Thyroid gland (tissue), 4 donors: ENCODE data around the gene ANKRD11. TPM values are rescaled to one million over a fixed set of nuclear protein-coding genes. Genes with fewer than 3 reads are reported as not detected.
"Not testable (repeated sequence)": the region's sequence is repeated elsewhere in the genome, so short reads cannot be mapped to it uniquely, and the experiment has no call there.

ENCODE experiments used
- DNase-seq, 2 donors: peaks; one replicate each; pipeline ENCODE4 v3.0.0-alpha.2; 2019
- H3K27ac ChIP-seq, 3 donors: fragments of 200-600 bp; sonication (generic); 1 replicate in 2 of 3; 2 replicates in 1 of 3; pipeline ENCODE4 v1.5.1; 2016 to 2019; ENCODE audit warnings: mild to moderate bottlenecking in 1 of 3, moderate library complexity in 1 of 3
- H3K27me3 ChIP-seq: fragments of 200-600 bp; sonication (generic); one replicate; pipeline ENCODE4 v1.5.1; 2019
- H3K36me3 ChIP-seq, 2 donors: fragments of 200-600 bp; sonication (generic); one replicate each; pipeline ENCODE4 v1.5.1; 2016 to 2019
- H3K4me1 ChIP-seq, 2 donors: fragments of 200-600 bp; sonication (generic); one replicate each; pipeline ENCODE4 v1.5.1; 2017 to 2019
- H3K4me3 ChIP-seq, 3 donors: fragments of 200-600 bp; sonication (generic); replicated peaks in 1 of 3; 1 replicate in 2 of 3; 2 replicates in 1 of 3; pipeline ENCODE4 v1.5.1; 2016; ENCODE audit warnings: mild to moderate bottlenecking in 1 of 3
- H3K9me3 ChIP-seq: fragments of 200-600 bp; sonication (generic); one replicate; pipeline ENCODE4 v1.5.1; 2017
- POLR2A ChIP-seq, 2 donors: fragments of 450-650 bp; IDR thresholded peaks; one replicate each; pipeline ENCODE4 v1.6.1; 2017; ENCODE audit warnings: antibody characterized with exemption in 2 of 2, mild to moderate bottlenecking in 2 of 2, moderate library complexity in 1 of 2
- WGBS, 2 donors: methylation state at CpG; one replicate each; pipeline ENCODE4 v1.1.5; 2017; 5-methylcytosine and 5-hydroxymethylcytosine counted together
- intact Hi-C: fragments of 100-400 bp; cut with DNase I; formaldehyde crosslinking; loops from one replicate; pipeline ENCODE4 v1.15.1; 2023
- total RNA-seq, 4 donors: library from RNA; depleted of rRNA; stranded (reverse); fragments of >200 nt; gene quantifications; one replicate each; pipeline ENCODE4 v1.2.3, GENCODE V29; 2016
- TF ChIP-seq, protein P1 (sequence below), 6 experiments: fragments of 200-600 bp in 3 of 6; fragments of 450-650 bp in 3 of 6; sonication (generic) in 3 of 6; IDR thresholded peaks; one replicate each; pipeline ENCODE4 v1.5.1; 2016 to 2019; ENCODE audit warnings: antibody characterized with exemption in 6 of 6, mild to moderate bottlenecking in 2 of 6, inconsistent platforms in 1 of 6, moderate library complexity in 1 of 6

ANKRD11 gene
- total RNA-seq, 4 donors from 2014 or later: 62.1 to 90.4 (median 75.0) TPM

GRCh38 chr16:89248196-89248982 lies 242.0 kb downstream of the ANKRD11 start:
- Histone ChIP-seq H3K36me3 (no peaks in the 10 kb centered on the region), H3K4me1 (peaks cover 4 to 13% of the 10 kb centered on the region in 2 donors), H3K4me3 (peak overlapping the region in 1 of 3 donors; percentile 37), H3K9me3 (no peaks in the 10 kb centered on the region), H3K27ac (no peak overlapping the region), H3K27me3 (no peaks in the 10 kb centered on the region)
- intact Hi-C loops: no loop called here
- TF ChIP-seq, protein P1, sequence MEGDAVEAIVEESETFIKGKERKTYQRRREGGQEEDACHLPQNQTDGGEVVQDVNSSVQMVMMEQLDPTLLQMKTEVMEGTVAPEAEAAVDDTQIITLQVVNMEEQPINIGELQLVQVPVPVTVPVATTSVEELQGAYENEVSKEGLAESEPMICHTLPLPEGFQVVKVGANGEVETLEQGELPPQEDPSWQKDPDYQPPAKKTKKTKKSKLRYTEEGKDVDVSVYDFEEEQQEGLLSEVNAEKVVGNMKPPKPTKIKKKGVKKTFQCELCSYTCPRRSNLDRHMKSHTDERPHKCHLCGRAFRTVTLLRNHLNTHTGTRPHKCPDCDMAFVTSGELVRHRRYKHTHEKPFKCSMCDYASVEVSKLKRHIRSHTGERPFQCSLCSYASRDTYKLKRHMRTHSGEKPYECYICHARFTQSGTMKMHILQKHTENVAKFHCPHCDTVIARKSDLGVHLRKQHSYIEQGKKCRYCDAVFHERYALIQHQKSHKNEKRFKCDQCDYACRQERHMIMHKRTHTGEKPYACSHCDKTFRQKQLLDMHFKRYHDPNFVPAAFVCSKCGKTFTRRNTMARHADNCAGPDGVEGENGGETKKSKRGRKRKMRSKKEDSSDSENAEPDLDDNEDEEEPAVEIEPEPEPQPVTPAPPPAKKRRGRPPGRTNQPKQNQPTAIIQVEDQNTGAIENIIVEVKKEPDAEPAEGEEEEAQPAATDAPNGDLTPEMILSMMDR (IDR thresholded peaks at IDR 0.05): no peak
- no peak for TF ChIP-seq POLR2A (IDR thresholded peaks at IDR 0.05)
- WGBS, 2 donors: 66% methylated on average over 55 to 64 of the region's 69 CpGs
- DNase-seq: no peak

DNA sequence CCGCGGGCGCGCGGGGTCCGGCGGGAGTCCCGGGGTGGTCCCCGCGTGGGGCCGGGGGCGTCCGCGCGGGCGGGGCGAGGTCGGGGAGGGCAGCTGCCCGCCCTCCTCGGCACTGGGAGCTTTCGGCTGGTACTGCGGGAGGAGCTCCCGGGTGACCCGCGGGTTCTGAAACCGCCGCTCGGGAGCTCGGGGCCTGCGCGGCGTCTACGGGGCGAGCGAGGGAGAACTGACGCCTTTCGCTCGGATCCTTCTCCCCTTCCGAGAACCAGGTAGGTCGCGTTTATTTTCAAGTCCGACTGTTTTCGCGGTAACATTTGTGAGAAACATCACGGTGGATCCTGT lies 242.7 kb downstream of the ANKRD11 start:
- Histone ChIP-seq H3K4me1 (peaks cover 4 to 13% of the 10 kb centered on the region in 2 donors), H3K4me3 (peak overlapping the region in 1 of 3 donors; percentile 37)
- DNase-seq, H3K36me3 ChIP-seq, H3K9me3 ChIP-seq, intact Hi-C loops, H3K27me3 ChIP-seq, H3K27ac ChIP-seq: not testable (repeated sequence)
- WGBS, 2 donors: 10% methylated on average over 4 of the region's 45 CpGs; no CpG with 5 or more reads in 1 of the 2 donors

DNA sequence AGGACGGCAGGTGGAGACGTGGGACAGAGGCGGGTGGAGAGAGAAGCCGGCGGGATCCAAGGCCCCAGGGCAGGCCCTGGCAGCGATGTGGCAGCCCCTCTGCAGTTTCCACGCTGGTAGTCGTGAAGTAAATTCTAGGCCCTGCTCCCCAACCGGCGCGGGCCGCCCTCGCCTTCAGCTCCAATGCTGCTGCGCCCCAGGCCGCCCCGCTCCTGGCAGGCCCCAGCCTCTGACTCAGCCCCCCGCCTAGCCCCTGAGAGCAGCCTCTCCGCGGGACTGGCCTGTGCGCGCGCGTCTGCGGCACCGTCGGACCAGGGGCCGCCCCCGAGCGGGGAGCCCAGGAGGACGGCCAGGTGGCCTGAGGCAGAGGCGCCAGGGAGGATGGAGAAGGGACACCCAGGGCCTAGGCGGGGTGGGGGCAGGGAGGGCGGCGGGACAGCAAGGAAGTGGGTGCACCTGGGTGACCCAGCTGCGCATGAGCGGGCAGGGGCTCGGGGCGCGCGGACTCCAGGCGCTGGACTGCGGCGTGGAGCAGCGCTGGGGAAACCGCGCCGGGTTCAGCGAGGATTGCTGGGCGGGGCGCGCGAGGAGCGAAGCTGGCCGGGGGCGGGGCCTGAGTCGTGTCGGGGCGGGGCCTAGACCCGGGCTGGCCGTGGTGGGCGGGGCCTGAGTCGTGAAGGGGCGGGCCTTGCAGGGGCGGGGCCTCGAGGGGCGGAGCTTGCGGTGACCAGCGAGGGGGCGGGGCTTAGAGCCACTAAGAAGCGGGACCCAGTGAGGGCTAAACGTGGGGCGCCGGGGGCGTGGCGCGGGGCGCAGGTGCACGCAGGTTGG lies 243.2 kb downstream of the ANKRD11 start:
- peak; percentile 75 to 80 for DNase-seq
- no peaks in the 10 kb centered on the region for H3K36me3 ChIP-seq
- no peak for TF ChIP-seq POLR2A (IDR thresholded peaks at IDR 0.05)
- TF ChIP-seq, protein P1 (IDR thresholded peaks at IDR 0.05): no peak

GRCh38 chr16:89246383-89246902 lies 243.9 kb downstream of the ANKRD11 start:
- no peak for DNase-seq
- TF ChIP-seq POLR2A (IDR thresholded peaks at IDR 0.05): no peak
- TF ChIP-seq, protein P1 (IDR thresholded peaks at IDR 0.05): no peak
- Histone ChIP-seq H3K27me3 (no peaks in the 10 kb centered on the region), H3K27ac (no peak overlapping the region), H3K4me1 (peaks cover 8 to 16% of the 10 kb centered on the region in 2 donors), H3K4me3 (peak overlapping the region in 1 of 3 donors; percentile 37), H3K9me3 (no peaks in the 10 kb centered on the region), H3K36me3 (no peaks in the 10 kb centered on the region)
- intact Hi-C loops: no loop called here
- 62 to 65% methylated on average over 13 of the region's 13 CpGs for WGBS, 2 donors

More for the DNA sequence above, 243.2 kb downstream of the ANKRD11 start:
- Histone ChIP-seq H3K9me3 (no peaks in the 10 kb centered on the region), H3K4me3 (peak overlapping the region in 2 of 3 donors; percentile 33 to 37), H3K4me1 (peaks cover 4 to 13% of the 10 kb centered on the region in 2 donors), H3K27ac (no peak overlapping the region), H3K27me3 (no peaks in the 10 kb centered on the region)
- 16 to 21% methylated on average over 8 to 33 of the region's 78 CpGs for WGBS, 2 donors
- intact Hi-C loops: no loop called here

GRCh38 chr16:89244754-89245153 lies 245.6 kb downstream of the ANKRD11 start:
- H3K36me3 ChIP-seq: no peaks in the 10 kb centered on the region
- peak; percentile 29 to 30 for DNase-seq
- no peaks in the 10 kb centered on the region for H3K27me3 ChIP-seq
- TF ChIP-seq POLR2A (IDR thresholded peaks at IDR 0.05): no peak
- TF ChIP-seq, protein P1 (IDR thresholded peaks at IDR 0.05): no peak
- no peaks in the 10 kb centered on the region for H3K9me3 ChIP-seq
- H3K27ac ChIP-seq: no peak overlapping the region
- peaks cover 8 to 16% of the 10 kb centered on the region in 2 donors for H3K4me1 ChIP-seq
- no peak overlapping the region for H3K4me3 ChIP-seq
- intact Hi-C loops: loop anchor here (5.0 kb wide), 1 partner anchor 43 kb away; no protein-coding TSS in a partner anchor
- 36 to 39% methylated on average over 8 to 12 of the region's 12 CpGs for WGBS, 2 donors

DNA sequence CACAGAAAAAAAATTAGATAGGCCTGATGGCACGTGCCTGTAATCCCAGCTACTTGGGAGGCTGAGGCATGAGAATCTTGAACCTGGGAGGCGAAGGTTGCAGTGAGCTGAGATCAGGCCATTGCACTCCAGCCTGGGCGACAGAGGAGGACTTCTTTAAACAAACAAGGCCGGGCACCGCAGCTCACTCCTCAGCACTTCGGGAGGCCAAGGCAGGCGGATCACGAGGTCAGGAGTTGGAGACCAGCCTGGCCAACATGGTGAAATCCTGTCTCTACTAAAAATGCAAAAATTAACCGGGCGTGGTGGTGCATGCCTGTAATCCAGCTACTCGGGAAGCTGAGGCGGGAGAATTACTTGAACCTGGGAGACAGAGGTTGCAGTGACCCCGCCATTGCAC lies 246.1 kb downstream of the ANKRD11 start:
- H3K4me1 ChIP-seq: peaks cover 8 to 16% of the 10 kb centered on the region in 2 donors
- H3K27me3 ChIP-seq, H3K4me3 ChIP-seq, H3K27ac ChIP-seq, H3K9me3 ChIP-seq, H3K36me3 ChIP-seq, DNase-seq: not testable (repeated sequence)
- intact Hi-C loops: loop anchor here (5.0 kb wide), 1 partner anchor 43 kb away; no protein-coding TSS in a partner anchor
- 62 to 69% methylated on average over 13 of the region's 13 CpGs for WGBS, 2 donors
